CD14-positive monocyte (primary cell): Measurements from ENCODE around the gene POC1B. TPM values are rescaled to one million over a fixed set of nuclear protein-coding genes. Genes with fewer than 3 reads are reported as not detected.

Source experiments
- DNase-seq, 3 donors: peaks; one replicate each; pipeline ENCODE4 v3.0.0-alpha.2; 2011 to 2022
- H2AFZ ChIP-seq: 2 replicates; pipeline ENCODE4 v1.6.0; 2012; ENCODE audit warnings: mild to moderate bottlenecking, low read depth, low read length, inconsistent platforms; ENCODE audit not compliant: insufficient read depth, poor library complexity, severe bottlenecking
- H3K27ac ChIP-seq, 2 donors: 1 replicate in 1 of 2; 2 replicates in 1 of 2; pipeline ENCODE4 v1.5.1; 2012 to 2013; ENCODE audit warnings: low read length in 2 of 2, control low read depth in 1 of 2, inconsistent platforms in 1 of 2, low read depth in 1 of 2, mild to moderate bottlenecking in 1 of 2
- H3K27me3 ChIP-seq, 2 donors: one replicate each; pipeline versions ENCODE4 v1.6.0 to v1.6.1; 2011 to 2013; ENCODE audit warnings: low read length in 2 of 2; ENCODE audit not compliant: control insufficient read depth in 2 of 2, insufficient read depth in 2 of 2
- H3K36me3 ChIP-seq, 2 donors: replicated peaks in 1 of 2; 1 replicate in 1 of 2; 2 replicates in 1 of 2; pipeline versions ENCODE4 v1.5.1 to v1.6.1; 2012 to 2013; ENCODE audit warnings: low read length in 2 of 2, control low read depth in 1 of 2, inconsistent platforms in 1 of 2, mild to moderate bottlenecking in 1 of 2; ENCODE audit not compliant: insufficient read depth in 2 of 2, control insufficient read depth in 1 of 2
- H3K4me1 ChIP-seq, 2 donors: 1 replicate in 1 of 2; 2 replicates in 1 of 2; pipeline versions ENCODE4 v1.5.1 to v1.6.1; 2012 to 2013; ENCODE audit warnings: low read length in 2 of 2, control low read depth in 1 of 2, inconsistent platforms in 1 of 2, mild to moderate bottlenecking in 1 of 2, moderate library complexity in 1 of 2; ENCODE audit not compliant: insufficient read depth in 2 of 2, control insufficient read depth in 1 of 2
- H3K4me2 ChIP-seq: replicated peaks from 2 replicates; pipeline ENCODE3; 2012; ENCODE audit warnings: low read length, moderate library complexity, mild to moderate bottlenecking; ENCODE audit not compliant: poor library complexity, severe bottlenecking; ENCODE audit errors: extremely low read depth
- H3K4me3 ChIP-seq, 3 experiments: fragments of 200-600 bp in 1 of 3; sonication (generic) in 1 of 3; replicated peaks in 1 of 3; 1 replicate in 2 of 3; 2 replicates in 1 of 3; pipeline ENCODE4 v1.5.1; 2011 to 2013; ENCODE audit warnings: low read length in 3 of 3, mild to moderate bottlenecking in 3 of 3, control low read depth in 2 of 3, low read depth in 2 of 3, inconsistent platforms in 1 of 3, moderate library complexity in 1 of 3
- H3K79me2 ChIP-seq: 2 replicates; pipeline ENCODE4 v1.6.0; 2012; ENCODE audit warnings: mild to moderate bottlenecking, control low read depth, inconsistent platforms, low read length, moderate library complexity; ENCODE audit not compliant: insufficient read depth
- H3K9ac ChIP-seq: 2 replicates; pipeline ENCODE4 v1.6.0; 2017; ENCODE audit warnings: low read length, mild to moderate bottlenecking; ENCODE audit not compliant: insufficient read depth, poor library complexity, severe bottlenecking
- H3K9me3 ChIP-seq, 2 donors: replicated peaks in 1 of 2; 1 replicate in 1 of 2; 2 replicates in 1 of 2; pipeline versions ENCODE4 v1.5.1 to v1.6.1; 2012 to 2013; ENCODE audit warnings: low read length in 2 of 2, control low read depth in 1 of 2; ENCODE audit not compliant: control insufficient read depth in 1 of 2, insufficient read depth in 1 of 2
- H4K20me1 ChIP-seq: 2 replicates; pipeline ENCODE4 v1.6.0; 2012; ENCODE audit warnings: mild to moderate bottlenecking, low read length, control low read depth, moderate library complexity; ENCODE audit not compliant: insufficient read depth
- H3K27ac Mint-ChIP-seq, 7 donors: one replicate each; pipeline ENCODE4 v1.8.0; 2020; ENCODE audit warnings: mild to moderate bottlenecking in 7 of 7, mixed read lengths in 7 of 7, moderate library complexity in 6 of 7, inconsistent platforms in 2 of 7
- H3K27me3 Mint-ChIP-seq, 3 donors: one replicate each; pipeline ENCODE4 v1.8.0; 2021 to 2022; ENCODE audit warnings: low read depth in 3 of 3, mild to moderate bottlenecking in 3 of 3, mixed read lengths in 3 of 3, moderate library complexity in 3 of 3, inconsistent platforms in 1 of 3
- H3K36me3 Mint-ChIP-seq, 2 donors: one replicate each; pipeline ENCODE4 v1.8.0; 2020; ENCODE audit warnings: mixed read lengths in 2 of 2, inconsistent platforms in 1 of 2, mild to moderate bottlenecking in 1 of 2
- H3K4me1 Mint-ChIP-seq: one replicate; pipeline ENCODE4 v1.8.0; 2020; ENCODE audit warnings: mild to moderate bottlenecking, mixed read lengths
- H3K4me3 Mint-ChIP-seq, 2 donors: one replicate each; pipeline ENCODE4 v1.8.0; 2020; ENCODE audit warnings: mild to moderate bottlenecking in 2 of 2, mixed read lengths in 2 of 2, moderate library complexity in 1 of 2
- H3K9me3 Mint-ChIP-seq, 7 donors: one replicate each; pipeline ENCODE4 v1.8.0; 2020 to 2022; ENCODE audit warnings: mixed read lengths in 7 of 7, mild to moderate bottlenecking in 6 of 7, moderate library complexity in 6 of 7, inconsistent platforms in 2 of 7
- WGBS: methylation state at CpG from one replicate; pipeline ENCODE4 v1.1.5; 2013; ENCODE audit warnings: missing lambda C conversion rate; ENCODE audit not compliant: insufficient coverage; 5-methylcytosine and 5-hydroxymethylcytosine counted together
- intact Hi-C, 2 donors: fragments of 100-400 bp; cut with micrococcal nuclease; formaldehyde crosslinking; loops; one replicate each; pipeline versions ENCODE4 v1.15.0 to v1.15.1; 2023
- polyA plus RNA-seq, 3 donors: library from polyadenylated mRNA; depleted of rRNA in 1 of 3; unstranded in 2 of 3; stranded (reverse) in 1 of 3; fragments of 300-500 nt in 2 of 3; fragments of >200 nt in 1 of 3; fragmentation: Illumina TruSeq in 2 of 3; gene quantifications; 1 replicate in 2 of 3; 2 replicates in 1 of 3; pipeline ENCODE4 v1.2.3, GENCODE V29; 2012 to 2021
- TF ChIP-seq, protein P1 (sequence below): fragments of 200-600 bp; IDR thresholded peaks from one replicate; pipeline ENCODE4 v1.8.0; 2022; ENCODE audit warnings: antibody characterized with exemption, mild to moderate bottlenecking

POC1B gene
- polyA plus RNA-seq, 3 donors, result 8.4 to 32.0 (median 29.7) TPM

DNA sequence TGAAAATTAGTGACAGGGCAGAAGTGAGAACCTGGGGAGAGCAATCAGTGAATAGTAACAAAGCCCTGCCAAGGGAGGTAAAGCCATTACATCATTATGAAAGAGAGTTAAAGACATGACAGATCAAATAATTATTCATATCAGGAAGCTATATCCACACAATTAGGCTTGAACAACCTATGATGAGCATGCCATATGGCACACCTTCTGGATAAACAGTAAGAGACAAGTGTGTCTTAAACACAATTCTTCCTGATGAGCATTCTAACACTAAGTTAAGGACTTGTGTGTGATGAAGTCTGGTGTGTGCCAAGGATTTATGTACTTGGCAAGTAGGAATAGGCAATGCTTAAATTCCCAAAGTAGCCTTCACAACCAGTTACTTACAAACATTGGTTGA, 77.3 kb downstream of the POC1B start:
- Histone ChIP-seq H3K4me2 (no peak overlapping the region), H3K4me3 (no peak overlapping the region), H3K79me2 (no peaks in the 10 kb centered on the region), H4K20me1 (no peaks in the 10 kb centered on the region), H3K4me1 (peaks cover 8 to 12% of the 10 kb centered on the region in 2 donors), H3K9me3 (no peaks in the 10 kb centered on the region), H3K27me3 (no peaks in the 10 kb centered on the region), H2AFZ (no peak overlapping the region), H3K27ac (no peak overlapping the region), H3K36me3 (no peaks in the 10 kb centered on the region), H3K9ac (no peak overlapping the region)
- peaks cover 9% of the 10 kb centered on the region for H3K4me1 Mint-ChIP-seq
- H3K36me3 Mint-ChIP-seq, result peaks cover 18 to 19% of the 10 kb centered on the region in 2 donors
- peaks cover 0 to 2% (median 0%) of the 10 kb centered on the region in 3 donors for H3K27me3 Mint-ChIP-seq
- no peak overlapping the region for H3K4me3 Mint-ChIP-seq
- H3K27ac Mint-ChIP-seq, result no peak overlapping the region
- TF ChIP-seq, protein P1, sequence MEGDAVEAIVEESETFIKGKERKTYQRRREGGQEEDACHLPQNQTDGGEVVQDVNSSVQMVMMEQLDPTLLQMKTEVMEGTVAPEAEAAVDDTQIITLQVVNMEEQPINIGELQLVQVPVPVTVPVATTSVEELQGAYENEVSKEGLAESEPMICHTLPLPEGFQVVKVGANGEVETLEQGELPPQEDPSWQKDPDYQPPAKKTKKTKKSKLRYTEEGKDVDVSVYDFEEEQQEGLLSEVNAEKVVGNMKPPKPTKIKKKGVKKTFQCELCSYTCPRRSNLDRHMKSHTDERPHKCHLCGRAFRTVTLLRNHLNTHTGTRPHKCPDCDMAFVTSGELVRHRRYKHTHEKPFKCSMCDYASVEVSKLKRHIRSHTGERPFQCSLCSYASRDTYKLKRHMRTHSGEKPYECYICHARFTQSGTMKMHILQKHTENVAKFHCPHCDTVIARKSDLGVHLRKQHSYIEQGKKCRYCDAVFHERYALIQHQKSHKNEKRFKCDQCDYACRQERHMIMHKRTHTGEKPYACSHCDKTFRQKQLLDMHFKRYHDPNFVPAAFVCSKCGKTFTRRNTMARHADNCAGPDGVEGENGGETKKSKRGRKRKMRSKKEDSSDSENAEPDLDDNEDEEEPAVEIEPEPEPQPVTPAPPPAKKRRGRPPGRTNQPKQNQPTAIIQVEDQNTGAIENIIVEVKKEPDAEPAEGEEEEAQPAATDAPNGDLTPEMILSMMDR, result no peak
- H3K9me3 Mint-ChIP-seq, result peaks cover 0 to 4% (median 2%) of the 10 kb centered on the region in 7 donors
- no peak for DNase-seq
- intact Hi-C loops, result no loop called here

DNA sequence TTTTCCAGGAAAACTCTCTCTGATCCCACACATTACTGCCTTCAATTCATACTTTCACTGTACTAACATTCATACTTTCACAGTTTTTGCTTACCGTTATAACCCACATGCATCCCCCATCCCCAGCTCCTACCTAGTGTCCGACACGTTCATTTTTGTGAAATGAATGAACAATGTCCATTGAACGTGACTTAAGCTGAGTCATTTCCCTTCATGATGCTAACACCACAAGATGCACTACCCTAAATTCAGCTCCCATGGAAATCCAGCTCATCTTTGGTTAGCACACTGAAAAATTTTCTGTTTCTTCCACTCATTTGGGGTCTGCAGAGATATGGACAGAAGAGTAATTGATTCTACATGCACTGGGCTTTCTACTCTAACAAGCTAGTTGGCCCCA, 85.9 kb downstream of the POC1B start:
- DNase-seq, result peak; percentile 46 to 69 (median 47)
- intact Hi-C loops, result no loop called here
- no peaks in the 10 kb centered on the region for H3K36me3 ChIP-seq
- H3K9ac ChIP-seq, result no peak overlapping the region
- H4K20me1 ChIP-seq, result no peaks in the 10 kb centered on the region
- TF ChIP-seq, protein P1, result no peak
- H3K4me1 ChIP-seq, result peaks cover 6 to 10% of the 10 kb centered on the region in 2 donors
- peak overlapping the region in 1 of 2 donors; percentile 18 for H3K4me3 Mint-ChIP-seq
- no peaks in the 10 kb centered on the region for H3K27me3 Mint-ChIP-seq
- H3K27ac ChIP-seq, result no peak overlapping the region
- H2AFZ ChIP-seq, result no peak overlapping the region
- H3K9me3 Mint-ChIP-seq, result peaks cover 5 to 22% (median 8%) of the 10 kb centered on the region in 7 donors
- peaks cover 31 to 37% of the 10 kb centered on the region in 2 donors for H3K36me3 Mint-ChIP-seq
- peaks cover 22% of the 10 kb centered on the region for H3K4me1 Mint-ChIP-seq
- no peak overlapping the region for H3K4me3 ChIP-seq
- no peaks in the 10 kb centered on the region for H3K9me3 ChIP-seq
- no peak overlapping the region for H3K4me2 ChIP-seq
- peak overlapping the region; percentile 9 to 89 (median 72) for H3K27ac Mint-ChIP-seq
- H3K79me2 ChIP-seq, result no peaks in the 10 kb centered on the region
- WGBS, result 39% methylated on average over 4 of the region's 4 CpGs
- no peaks in the 10 kb centered on the region for H3K27me3 ChIP-seq
